T-helper 17 cell (primary cell): ENCODE measurements around the gene ICE2. TPM values are rescaled to one million over a fixed set of nuclear protein-coding genes. Genes with fewer than 3 reads are reported as not detected.

Source experiments
- ATAC-seq: fragments of 150-1000 bp; cut with Tn5 transposase; 2 replicates; pipeline ENCODE4 v1.10.0; 2021; ENCODE audit warnings: mild to moderate bottlenecking, moderate library complexity
- DNase-seq, 3 donors: peaks; one replicate each; pipeline versions ENCODE4 v3.0.0 to v3.0.0-alpha.2; 2020 to 2021
- H3K9me3 ChIP-seq: one replicate; pipeline ENCODE4 v1.7.0; 2013; ENCODE audit warnings: low read length, mild to moderate bottlenecking; ENCODE audit not compliant: control insufficient read depth, poor library complexity, severe bottlenecking
- H3K27ac Mint-ChIP-seq: one replicate; pipeline ENCODE4 v1.8.0; 2022; ENCODE audit warnings: mild to moderate bottlenecking, moderate library complexity, mixed read lengths
- H3K27me3 Mint-ChIP-seq: one replicate; pipeline ENCODE4 v1.8.0; 2022; ENCODE audit warnings: mixed read lengths
- H3K36me3 Mint-ChIP-seq: one replicate; pipeline ENCODE4 v1.8.0; 2022; ENCODE audit warnings: low read depth, mixed read lengths
- H3K4me1 Mint-ChIP-seq: one replicate; pipeline ENCODE4 v1.8.0; 2022; ENCODE audit warnings: mild to moderate bottlenecking, mixed read lengths
- H3K4me3 Mint-ChIP-seq: one replicate; pipeline ENCODE4 v1.8.0; 2022; ENCODE audit warnings: mild to moderate bottlenecking, moderate library complexity, mixed read lengths
- total RNA-seq, 4 donors: library from RNA in 2 of 4; stranded (reverse) in 2 of 4; gene quantifications; one replicate each; pipeline ENCODE4 v1.2.3 and lab custom pipeline; 2022 to 2026

Gene ICE2
- total RNA-seq, 2 donors from 2014 or later, result 32.9 to 39.8 TPM

GRCh38 chr15:60392986-60393790, 85.8 kb downstream of the ICE2 start:
- H3K27ac Mint-ChIP-seq, result peak overlapping the region; percentile 95

DNA sequence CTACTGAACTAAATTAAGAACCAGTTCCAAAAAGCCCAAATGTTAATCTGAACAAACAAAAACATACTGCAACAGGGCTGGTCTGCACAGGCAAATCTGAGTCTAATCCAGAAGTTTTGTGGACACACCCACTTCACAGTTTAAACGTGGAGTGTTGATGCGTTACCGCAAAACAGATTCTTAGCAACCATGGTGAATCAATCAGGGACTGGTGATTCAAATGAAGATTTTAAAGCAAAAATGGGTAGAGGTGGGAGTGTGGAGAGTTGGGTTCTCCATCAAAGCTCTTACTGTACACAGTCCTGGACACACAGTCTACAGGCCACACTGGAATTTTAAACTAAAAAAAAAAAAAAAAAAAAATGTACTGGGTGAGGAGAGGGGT, 86.3 kb downstream of the ICE2 start:
- H3K9me3 ChIP-seq, result no peaks in the 10 kb centered on the region
- H3K27ac Mint-ChIP-seq, result peak overlapping the region; percentile 95
- H3K36me3 Mint-ChIP-seq, result peaks cover 4% of the 10 kb centered on the region
- ATAC-seq, result peak; percentile 50
- H3K4me3 Mint-ChIP-seq, result peak overlapping the region; percentile 52
- H3K4me1 Mint-ChIP-seq, result peaks cover 70% of the 10 kb centered on the region
- no peaks in the 10 kb centered on the region for H3K27me3 Mint-ChIP-seq
- DNase-seq, result peak in 1 of 3 donors; percentile 9

More at GRCh38 chr15:60392986-60393790, 85.8 kb downstream of the ICE2 start:
- Mint-ChIP-seq H3K36me3 (peaks cover 4% of the 10 kb centered on the region), H3K4me1 (peaks cover 68% of the 10 kb centered on the region), H3K27me3 (no peaks in the 10 kb centered on the region), H3K4me3 (peak overlapping the region; percentile 75)
- no peak for ATAC-seq
- DNase-seq, result no peak
- H3K9me3 ChIP-seq, result no peaks in the 10 kb centered on the region

- H3K27me3 Mint-ChIP-seq, result no peaks in the 10 kb centered on the region
- H3K27ac Mint-ChIP-seq, result peak overlapping the region; percentile 95
Observed at GRCh38 chr15:60391722-60392315, 87.1 kb downstream of the ICE2 start.

GRCh38 chr15:60390871-60391501, 88.0 kb downstream of the ICE2 start:
- peaks cover 69% of the 10 kb centered on the region for H3K4me1 Mint-ChIP-seq
- no peaks in the 10 kb centered on the region for H3K9me3 ChIP-seq
- peaks cover 4% of the 10 kb centered on the region for H3K36me3 Mint-ChIP-seq
- ATAC-seq (no peak), DNase-seq (no peak)
- no peaks in the 10 kb centered on the region for H3K27me3 Mint-ChIP-seq
- peak overlapping the region; percentile 67 for H3K4me3 Mint-ChIP-seq
- H3K27ac Mint-ChIP-seq, result peak overlapping the region; percentile 95

More at GRCh38 chr15:60391722-60392315, 87.1 kb downstream of the ICE2 start:
- no peak for ATAC-seq
- H3K36me3 Mint-ChIP-seq, result peaks cover 4% of the 10 kb centered on the region
- H3K4me1 Mint-ChIP-seq, result peaks cover 74% of the 10 kb centered on the region
- H3K4me3 Mint-ChIP-seq, result peak overlapping the region; percentile 67
- H3K9me3 ChIP-seq, result no peaks in the 10 kb centered on the region
- DNase-seq, result no peak

DNA sequence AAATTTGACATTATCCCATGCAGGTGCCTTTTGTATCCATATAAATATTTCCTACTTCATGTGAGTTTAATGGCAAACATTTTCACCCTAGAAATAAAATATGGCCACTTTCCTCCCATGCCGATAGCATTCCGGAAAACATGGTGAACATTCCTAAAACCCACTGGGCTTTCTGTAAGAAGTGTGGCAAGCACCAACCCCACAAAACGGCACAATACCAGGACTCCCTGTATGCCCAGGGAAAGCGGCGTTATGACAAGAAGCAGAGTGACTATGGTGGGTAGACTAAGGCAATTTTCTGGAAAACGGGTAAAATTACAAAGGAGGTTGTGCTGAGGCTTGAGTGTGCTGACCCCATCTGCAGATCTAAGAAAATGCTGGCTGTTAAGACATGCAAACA, 88.7 kb downstream of the ICE2 start:
- Mint-ChIP-seq H3K27me3 (no peaks in the 10 kb centered on the region), H3K36me3 (peaks cover 4% of the 10 kb centered on the region), H3K27ac (peak overlapping the region; percentile 92), H3K4me1 (peaks cover 64% of the 10 kb centered on the region), H3K4me3 (peak overlapping the region; percentile 91)
- ATAC-seq, result no peak
- H3K9me3 ChIP-seq, result no peaks in the 10 kb centered on the region
- DNase-seq, result no peak

GRCh38 chr15:60389261-60390077, 89.5 kb downstream of the ICE2 start:
- Mint-ChIP-seq H3K27ac (peak overlapping the region; percentile 92), H3K27me3 (no peaks in the 10 kb centered on the region), H3K36me3 (peaks cover 4% of the 10 kb centered on the region), H3K4me1 (peaks cover 63% of the 10 kb centered on the region), H3K4me3 (peak overlapping the region; percentile 91)
- H3K9me3 ChIP-seq, result no peaks in the 10 kb centered on the region
- peak in 1 of 3 donors; percentile 15 for DNase-seq
- peak; percentile 90 for ATAC-seq

DNA sequence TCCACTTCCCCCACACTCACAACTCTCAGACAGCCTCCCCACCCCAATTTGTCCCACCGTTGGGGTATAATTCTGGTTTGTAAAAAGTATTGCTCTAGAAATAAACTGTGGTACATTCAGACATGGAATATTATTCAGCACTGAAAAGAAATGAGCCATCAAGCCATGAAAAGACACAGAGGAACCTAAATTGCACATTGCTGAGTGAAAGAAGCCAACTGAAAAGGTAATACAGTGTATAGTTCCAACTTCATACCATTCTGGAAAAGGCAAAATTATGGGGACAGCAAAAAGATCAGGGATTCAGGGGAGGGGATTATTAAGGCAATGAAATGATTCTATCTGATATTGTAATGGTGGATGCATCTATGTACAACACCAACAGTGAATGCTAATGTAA, 91.6 kb downstream of the ICE2 start:
- ATAC-seq (no peak), DNase-seq (no peak)
- no peaks in the 10 kb centered on the region for H3K9me3 ChIP-seq
- H3K27me3 Mint-ChIP-seq, result no peaks in the 10 kb centered on the region
- H3K4me1 Mint-ChIP-seq, result peaks cover 53% of the 10 kb centered on the region
- H3K27ac Mint-ChIP-seq, result peak overlapping the region; percentile 56
- peaks cover 5% of the 10 kb centered on the region for H3K36me3 Mint-ChIP-seq
- H3K4me3 Mint-ChIP-seq, result peak overlapping the region; percentile 4

DNA sequence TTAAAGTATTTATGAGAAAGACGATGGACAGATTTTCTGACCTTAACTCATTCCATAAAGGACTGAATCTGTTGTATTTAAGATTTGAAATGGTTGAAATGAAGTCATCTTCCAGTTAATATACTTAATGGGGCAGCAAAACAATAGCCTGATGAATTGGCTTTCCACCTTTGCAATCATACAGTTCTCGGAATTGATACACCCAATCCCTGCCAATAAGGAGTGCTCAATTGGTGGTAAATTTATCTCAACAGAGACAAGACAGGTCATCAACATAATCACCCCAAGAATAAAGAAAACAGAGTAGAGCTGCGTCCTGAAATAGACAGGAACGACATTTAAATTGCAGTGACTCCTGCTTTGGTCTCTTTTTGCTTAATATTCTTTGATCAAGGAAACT, 92.3 kb downstream of the ICE2 start:
- H3K36me3 Mint-ChIP-seq, result peaks cover 5% of the 10 kb centered on the region
- peaks cover 52% of the 10 kb centered on the region for H3K4me1 Mint-ChIP-seq
- H3K4me3 Mint-ChIP-seq, result peak overlapping the region; percentile 4
- peak overlapping the region; percentile 56 for H3K27ac Mint-ChIP-seq
- no peaks in the 10 kb centered on the region for H3K9me3 ChIP-seq
- DNase-seq, result no peak
- no peaks in the 10 kb centered on the region for H3K27me3 Mint-ChIP-seq
- ATAC-seq, result no peak

DNA sequence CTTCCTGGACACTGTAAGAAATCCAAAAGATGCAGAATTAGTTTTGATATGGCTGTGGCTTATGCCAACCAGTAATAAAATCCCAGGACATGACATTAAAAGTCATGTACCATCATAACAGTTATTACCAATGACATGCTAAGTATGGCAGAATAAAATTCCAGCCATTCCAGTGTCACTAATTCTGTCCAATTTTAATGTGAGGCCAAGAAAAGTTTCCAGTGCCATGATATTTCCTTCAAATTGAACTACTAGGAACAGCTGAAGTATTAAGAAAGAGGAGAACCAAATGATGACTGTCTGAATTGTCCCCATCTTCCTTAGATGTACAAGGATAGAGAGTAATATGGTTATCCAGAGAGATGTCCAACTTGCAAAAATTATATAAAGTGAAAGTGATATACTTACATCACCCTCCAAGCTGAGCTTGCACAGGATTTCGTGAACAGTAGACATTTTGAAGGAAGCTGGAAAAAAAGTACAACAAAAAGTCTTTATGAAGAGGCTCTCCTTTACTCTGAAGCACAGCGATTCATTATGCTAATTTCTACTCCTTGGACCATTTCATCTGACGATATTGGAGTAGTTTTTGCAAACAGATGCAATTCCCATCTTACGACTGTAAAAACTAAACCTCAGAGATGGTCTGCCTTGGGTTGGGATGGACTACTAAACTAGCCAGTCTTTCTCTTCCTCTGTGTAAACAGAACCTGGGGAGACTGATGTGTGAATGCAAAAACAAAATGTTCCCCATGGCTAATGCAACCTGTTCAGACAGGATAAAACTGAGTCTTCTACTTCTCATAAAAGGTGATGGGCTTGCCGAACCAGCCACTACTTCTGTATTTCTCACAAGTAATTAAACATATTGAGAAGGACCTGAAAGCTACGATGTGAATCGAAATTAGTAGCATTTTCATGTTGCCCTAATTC, 93.1 kb downstream of the ICE2 start:
- H3K9me3 ChIP-seq, result no peaks in the 10 kb centered on the region
- Mint-ChIP-seq H3K4me1 (peaks cover 49% of the 10 kb centered on the region), H3K36me3 (peaks cover 7% of the 10 kb centered on the region), H3K27me3 (no peaks in the 10 kb centered on the region), H3K27ac (no peak overlapping the region), H3K4me3 (no peak overlapping the region)
- ATAC-seq (no peak), DNase-seq (no peak)

DNA sequence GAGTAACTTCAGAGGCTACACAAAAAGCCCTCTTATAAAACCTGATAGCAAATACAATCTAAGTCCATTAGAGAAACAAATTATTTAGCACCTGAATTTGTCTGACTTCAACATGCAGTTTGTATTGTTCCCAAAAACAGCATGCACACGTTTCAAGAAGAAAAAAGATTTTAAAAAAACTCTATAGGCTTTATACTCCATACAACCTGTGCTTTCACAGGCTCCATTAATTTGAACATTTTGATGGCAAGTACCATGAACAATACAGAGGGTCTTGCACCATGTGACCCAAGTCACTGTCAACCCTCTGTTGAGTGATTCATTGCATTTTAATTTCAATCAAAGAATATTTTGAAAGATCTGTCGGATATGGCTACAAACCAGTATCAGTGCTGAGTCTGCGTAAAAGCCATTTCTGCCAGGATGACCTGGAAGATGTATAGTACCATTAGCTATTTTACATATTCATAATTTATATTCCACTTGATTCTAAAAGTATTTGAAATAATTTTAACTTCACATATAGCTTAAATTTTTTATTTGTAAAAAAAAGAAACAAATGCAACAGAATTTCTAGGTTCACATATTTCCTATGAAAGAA, 94.3 kb downstream of the ICE2 start:
- Mint-ChIP-seq H3K27ac (no peak overlapping the region), H3K36me3 (peaks cover 7% of the 10 kb centered on the region), H3K27me3 (no peaks in the 10 kb centered on the region), H3K4me1 (peaks cover 38% of the 10 kb centered on the region), H3K4me3 (no peak overlapping the region)
- ATAC-seq (no peak), DNase-seq (no peak)
- no peaks in the 10 kb centered on the region for H3K9me3 ChIP-seq

GRCh38 chr15:60384053-60384452, 94.9 kb downstream of the ICE2 start:
- Mint-ChIP-seq H3K4me3 (no peak overlapping the region), H3K27ac (no peak overlapping the region), H3K27me3 (no peaks in the 10 kb centered on the region), H3K4me1 (peaks cover 32% of the 10 kb centered on the region), H3K36me3 (peaks cover 5% of the 10 kb centered on the region)
- DNase-seq, result no peak
- no peak for ATAC-seq
- no peaks in the 10 kb centered on the region for H3K9me3 ChIP-seq
